B cell (primary cell): ENCODE measurements around the gene JSRP1.

Experiments
- CTCF ChIP-seq: fragments of 200-600 bp; IDR thresholded peaks from one replicate; pipeline ENCODE4 v1.8.0; 2022; ENCODE audit warnings: antibody characterized with exemption, mild to moderate bottlenecking
- EZH2 ChIP-seq: IDR thresholded peaks from 2 replicates; pipeline ENCODE4 v1.6.1; 2012; ENCODE audit warnings: borderline replicate concordance, low read depth, mild to moderate bottlenecking, moderate library complexity, low read length; ENCODE audit not compliant: insufficient read depth, poor library complexity, severe bottlenecking

DNA sequence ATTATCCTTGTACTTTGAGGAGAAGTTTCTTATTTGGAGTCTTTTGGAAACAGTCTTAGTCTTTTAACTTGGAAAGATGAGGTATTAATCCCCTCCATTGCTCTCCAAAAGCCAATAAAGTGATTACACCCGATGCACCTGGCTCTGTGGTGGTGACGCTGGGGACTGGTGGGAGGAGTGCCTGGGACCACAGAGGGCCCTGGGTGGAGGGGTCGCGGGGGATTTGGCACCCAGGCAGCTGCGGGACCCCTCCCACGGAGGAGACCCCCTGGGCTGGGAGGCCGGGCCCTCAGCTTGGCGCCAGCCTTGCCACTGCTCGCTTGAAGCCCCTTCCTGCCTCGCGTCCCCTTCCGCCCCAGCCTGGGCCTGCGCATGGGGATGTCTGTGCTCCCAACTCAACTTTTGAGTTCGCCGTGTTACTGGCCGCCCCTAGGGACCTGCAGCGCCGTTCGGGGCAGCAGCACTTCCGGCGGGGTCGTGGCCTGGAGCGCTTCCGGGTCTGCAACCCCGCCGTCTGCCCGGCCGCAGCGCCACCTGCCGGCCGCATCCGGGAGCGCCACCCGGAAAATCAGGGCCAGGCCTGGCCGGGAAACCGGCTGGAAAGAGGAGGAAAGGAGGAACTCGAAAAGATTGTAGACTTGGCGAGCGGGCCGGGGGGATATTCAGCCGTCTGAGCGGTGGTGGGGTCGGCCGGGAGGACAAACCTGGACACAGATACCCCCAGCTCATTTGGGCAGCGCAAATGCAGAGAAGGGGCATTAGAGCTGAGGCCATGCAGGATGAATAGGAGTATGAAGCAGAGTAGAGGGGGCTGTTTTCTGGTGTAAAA lies 17.4 kb upstream of the JSRP1 start:
- TF ChIP-seq CTCF = peak; percentile 94
- no peak for TF ChIP-seq EZH2
